NCI-H1092 treated with DMSO at 0.1 percent for 48 hours (cell line): ENCODE data around the gene PIPOX.

Source experiments
- DNase-seq: peaks from one replicate; lab custom pipeline; 2025; lab: John Stamatoyannopoulos, UW

PIPOX gene

DNA sequence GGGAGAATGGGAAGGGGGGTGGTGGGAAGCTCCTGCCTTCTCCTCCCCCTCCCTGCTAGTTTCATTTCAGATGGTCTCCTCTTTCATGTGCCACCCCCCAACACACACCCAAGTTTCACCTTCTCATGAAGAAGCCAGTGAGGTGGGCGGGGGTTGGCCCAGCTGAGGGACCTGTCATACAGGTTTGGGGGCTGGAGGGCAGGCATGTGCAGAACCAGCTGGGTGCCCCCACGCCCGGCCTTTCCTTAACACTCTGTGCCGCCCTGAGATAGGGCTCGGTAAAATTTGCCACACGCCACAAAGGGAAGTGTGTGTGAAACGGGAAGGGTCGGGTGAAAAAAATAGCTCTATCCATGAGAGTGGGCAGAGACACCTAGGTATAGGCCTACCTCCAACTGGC, 57.4 kb downstream of the PIPOX start:
- DNase-seq, result no peak

DNA sequence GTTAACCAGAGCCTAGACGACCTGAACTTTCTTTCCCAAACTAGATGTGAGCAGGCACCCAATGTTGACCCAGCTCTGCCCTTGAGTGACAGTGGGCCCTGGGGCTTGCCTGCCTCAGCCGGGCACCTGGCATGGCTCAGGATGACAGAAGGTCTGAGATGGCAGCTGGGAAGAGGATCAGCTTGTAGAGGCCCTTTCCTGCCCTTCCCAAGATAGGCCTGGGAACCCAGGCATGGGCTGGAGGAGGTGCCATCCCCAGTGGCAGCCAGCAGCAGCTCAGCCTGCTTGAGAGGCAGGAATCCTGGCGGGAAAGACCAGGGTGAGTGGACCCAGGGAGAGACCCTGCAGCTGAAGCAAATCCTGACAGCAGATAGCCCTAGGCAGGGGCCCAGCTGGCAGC, 59.1 kb downstream of the PIPOX start:
- no peak for DNase-seq

DNA sequence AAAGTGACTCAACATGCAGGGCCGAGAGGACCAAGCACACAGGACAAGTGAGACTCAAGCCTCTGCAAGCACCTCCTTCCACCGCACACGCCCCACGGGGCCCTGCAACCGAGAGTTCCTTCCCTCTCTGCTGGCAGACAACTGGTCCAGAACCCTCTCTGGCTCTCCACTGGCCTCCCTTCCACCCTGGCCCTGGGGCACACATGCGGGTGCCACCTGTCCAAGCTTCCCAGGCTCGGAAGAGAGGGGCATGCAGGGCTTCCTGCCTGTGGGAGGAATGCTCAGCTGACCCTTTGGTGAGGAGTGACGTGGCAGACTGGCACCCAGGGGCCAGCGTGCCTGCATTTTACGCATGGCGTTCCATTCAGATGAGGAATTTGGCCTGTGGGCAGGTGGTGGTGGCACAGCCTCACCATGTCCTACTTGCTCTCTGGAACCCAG, 59.8 kb downstream of the PIPOX start:
- DNase-seq, result no peak

DNA sequence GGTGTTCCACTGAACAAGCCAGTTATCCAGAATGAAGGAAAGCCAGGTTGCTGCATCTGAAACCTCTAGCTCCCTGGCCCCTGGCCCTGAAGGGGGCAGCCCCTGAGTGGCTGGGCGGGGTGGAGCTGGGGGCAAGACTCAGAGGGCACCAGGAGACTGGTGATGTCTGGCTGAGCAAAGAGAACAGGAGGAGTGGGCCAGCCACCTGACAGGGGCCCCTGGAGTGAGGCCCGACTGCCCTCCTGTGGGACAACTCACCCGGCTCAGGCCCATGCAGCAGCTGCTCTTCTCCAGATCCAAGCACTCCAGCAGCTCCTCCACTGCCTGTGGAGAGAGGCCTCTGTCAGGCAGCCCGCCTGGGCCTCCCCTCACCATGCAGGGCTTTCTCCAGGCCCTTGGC, 60.4 kb downstream of the PIPOX start:
- DNase-seq, result no peak
